HG03175 (cell line): ENCODE measurements around the gene SPECC1.
"Not testable (repeated sequence)": the region's sequence is repeated elsewhere in the genome, so short reads cannot be mapped to it uniquely, and the experiment has no call there.

ENCODE experiments used
- ATAC-seq: cut with Tn5 transposase; IDR thresholded peaks from one replicate; pipeline ENCODE4 v1.9.1; 2021; ENCODE audit warnings: mild to moderate bottlenecking, moderate library complexity; ENCODE audit not compliant: unreplicated experiment

SPECC1 gene, protein sequence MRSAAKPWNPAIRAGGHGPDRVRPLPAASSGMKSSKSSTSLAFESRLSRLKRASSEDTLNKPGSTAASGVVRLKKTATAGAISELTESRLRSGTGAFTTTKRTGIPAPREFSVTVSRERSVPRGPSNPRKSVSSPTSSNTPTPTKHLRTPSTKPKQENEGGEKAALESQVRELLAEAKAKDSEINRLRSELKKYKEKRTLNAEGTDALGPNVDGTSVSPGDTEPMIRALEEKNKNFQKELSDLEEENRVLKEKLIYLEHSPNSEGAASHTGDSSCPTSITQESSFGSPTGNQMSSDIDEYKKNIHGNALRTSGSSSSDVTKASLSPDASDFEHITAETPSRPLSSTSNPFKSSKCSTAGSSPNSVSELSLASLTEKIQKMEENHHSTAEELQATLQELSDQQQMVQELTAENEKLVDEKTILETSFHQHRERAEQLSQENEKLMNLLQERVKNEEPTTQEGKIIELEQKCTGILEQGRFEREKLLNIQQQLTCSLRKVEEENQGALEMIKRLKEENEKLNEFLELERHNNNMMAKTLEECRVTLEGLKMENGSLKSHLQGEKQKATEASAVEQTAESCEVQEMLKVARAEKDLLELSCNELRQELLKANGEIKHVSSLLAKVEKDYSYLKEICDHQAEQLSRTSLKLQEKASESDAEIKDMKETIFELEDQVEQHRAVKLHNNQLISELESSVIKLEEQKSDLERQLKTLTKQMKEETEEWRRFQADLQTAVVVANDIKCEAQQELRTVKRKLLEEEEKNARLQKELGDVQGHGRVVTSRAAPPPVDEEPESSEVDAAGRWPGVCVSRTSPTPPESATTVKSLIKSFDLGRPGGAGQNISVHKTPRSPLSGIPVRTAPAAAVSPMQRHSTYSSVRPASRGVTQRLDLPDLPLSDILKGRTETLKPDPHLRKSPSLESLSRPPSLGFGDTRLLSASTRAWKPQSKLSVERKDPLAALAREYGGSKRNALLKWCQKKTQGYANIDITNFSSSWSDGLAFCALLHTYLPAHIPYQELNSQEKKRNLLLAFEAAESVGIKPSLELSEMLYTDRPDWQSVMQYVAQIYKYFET

DNA sequence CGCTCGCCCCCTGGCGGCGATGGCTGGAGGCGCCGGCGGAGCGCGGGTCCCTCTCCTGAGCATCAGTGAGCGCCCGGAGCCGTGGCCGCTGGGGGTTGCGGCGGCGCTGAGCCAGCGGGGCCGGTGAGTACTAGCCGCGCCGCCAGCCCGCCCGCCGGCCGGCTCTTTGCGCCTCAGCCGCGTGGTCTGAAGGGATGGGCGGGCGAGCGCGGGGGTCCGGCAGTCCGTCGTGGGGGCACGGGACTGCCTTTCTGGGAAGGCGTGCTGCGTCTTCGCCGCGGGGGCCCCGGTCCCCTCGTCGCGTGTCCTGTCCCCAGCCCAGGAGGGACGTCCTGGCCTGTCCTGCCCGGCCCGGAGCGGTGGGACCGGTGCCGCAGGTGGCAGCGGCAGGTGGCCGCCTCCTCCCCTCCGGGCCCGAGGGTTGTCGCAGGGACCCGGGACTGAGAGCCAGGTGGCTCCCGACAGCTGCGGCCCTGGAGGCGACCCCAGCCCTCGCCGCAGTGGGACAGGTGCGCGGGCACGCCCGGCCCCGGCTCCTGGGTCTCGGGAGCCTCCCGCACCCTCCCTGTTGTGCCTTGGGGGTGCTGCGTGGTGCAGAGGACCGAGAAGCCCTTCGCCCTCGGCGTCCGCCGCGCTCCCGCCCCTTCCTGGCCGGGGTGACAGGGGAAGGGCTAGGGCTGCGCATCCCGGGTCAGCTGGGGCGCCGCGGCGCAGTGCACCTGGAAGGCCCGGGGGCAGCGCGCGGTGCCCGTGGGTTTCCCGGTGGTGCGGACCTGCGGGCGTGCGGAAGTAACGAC, at the start of gene SPECC1:
SPECC1 (plus strand) TSS at position 58 of the 797 bp plus-strand sequence. CDS start 87,293 bp downstream, outside the sequence.
- ATAC-seq, result peak; percentile 96

DNA sequence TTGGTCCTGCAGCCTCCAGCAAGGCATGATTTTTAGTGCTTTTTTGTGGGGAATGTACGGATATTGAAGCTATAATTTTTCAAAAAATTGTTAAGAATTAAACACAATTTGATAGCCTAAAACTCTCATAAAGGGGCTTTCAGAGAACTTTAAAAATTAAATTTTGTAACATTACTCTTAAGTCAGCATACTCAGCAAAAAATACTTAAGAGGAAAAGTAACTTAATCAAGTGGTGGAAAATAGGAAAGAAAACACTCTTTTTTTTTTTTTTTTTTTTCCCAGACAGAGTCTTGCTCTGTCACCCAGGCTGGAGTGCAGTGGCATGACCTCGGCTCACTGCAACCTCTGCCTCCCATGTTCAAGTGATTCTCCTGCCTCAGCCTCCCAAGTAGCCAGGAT, 46.2 kb upstream of the SPECC1 start:
- not testable (repeated sequence) for ATAC-seq

DNA sequence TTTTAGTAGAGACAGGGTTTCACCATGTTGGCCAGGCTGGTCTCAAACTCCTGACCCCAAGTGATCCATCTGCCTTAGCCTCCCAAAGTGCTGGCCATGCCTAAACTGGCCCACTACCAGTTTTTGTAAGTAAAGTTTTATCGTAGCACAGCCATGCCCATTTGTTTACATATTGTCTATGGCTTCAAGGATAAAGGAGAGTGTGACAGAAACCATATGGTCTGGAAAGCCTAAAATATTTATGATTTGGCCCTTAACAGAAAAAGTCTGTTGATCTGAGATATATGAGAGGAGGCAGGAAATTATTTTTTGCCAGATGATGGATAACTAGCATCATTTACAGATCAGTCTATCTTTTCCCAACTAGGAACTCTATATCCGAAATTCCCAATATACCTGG, 36.0 kb upstream of the SPECC1 start:
- ATAC-seq, result no peak

DNA sequence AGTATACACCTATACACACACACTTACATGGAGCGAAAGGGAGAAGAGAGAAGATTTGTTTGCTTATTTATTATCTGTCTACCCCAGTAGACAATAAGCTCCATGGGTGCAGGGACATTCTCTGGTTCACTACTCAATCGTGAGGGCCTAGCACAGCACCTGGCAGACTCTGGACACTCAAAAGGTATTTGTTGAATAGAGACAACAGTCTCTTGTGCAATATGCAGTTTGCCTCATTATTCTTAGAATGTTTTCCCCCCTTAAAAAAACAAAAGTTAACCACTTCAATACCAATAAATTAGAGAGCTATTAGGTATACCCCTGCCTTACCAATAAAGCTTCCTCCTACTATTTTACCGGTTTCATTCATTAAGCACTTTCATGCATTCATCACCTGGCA, 33.6 kb upstream of the SPECC1 start:
- no peak for ATAC-seq

DNA sequence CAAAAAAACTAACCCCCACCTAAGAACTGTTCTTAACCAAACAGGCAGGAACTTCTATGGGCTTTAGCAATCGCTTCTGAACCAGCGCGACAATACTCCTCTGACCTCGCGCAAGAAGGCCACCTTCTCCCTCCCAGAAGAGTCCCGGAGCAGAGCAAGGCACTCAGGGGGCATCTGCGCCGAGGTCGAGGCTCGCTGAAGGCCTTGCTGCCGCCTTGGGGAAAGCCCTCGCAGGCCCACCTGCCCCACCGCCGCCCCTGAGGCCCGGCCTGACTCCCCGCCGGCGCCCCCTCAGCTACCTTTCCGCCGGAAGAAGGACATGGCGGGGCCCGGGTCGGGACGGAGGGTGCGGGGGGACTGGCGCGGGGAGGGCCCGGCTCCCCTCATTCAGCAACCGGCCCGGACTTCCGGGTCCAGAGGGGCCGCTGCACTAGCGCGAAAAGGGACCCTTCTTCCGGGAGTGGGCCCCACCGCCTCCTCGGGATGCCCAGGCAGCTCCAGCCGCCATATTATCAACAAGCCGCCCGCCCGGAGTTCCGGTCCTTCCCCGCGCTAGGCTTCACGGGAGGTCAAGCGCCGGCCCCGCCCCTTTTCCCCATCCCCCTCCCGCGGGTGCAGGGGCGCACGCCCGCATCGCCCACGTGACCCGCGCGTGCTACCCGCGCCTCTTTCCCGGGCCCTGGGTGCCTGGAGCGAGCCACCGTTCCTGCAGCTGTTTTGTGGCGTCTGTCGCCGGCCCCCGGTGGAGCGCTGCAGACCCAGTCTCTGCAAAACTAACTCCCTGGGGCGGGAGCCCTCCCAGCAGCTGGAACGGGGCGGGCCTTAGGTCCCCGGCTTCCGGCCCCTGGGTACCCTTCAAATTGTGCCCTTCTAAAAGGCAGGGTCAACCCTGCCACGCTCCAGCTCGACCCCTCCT, 31.6 kb upstream of the SPECC1 start, which contains the start of gene AKAP10:
AKAP10 (minus strand) TSS at position 536 of the 916 bp plus-strand sequence; CDS start at position 387, 149 bp downstream.
- peak; percentile 86 for ATAC-seq

DNA sequence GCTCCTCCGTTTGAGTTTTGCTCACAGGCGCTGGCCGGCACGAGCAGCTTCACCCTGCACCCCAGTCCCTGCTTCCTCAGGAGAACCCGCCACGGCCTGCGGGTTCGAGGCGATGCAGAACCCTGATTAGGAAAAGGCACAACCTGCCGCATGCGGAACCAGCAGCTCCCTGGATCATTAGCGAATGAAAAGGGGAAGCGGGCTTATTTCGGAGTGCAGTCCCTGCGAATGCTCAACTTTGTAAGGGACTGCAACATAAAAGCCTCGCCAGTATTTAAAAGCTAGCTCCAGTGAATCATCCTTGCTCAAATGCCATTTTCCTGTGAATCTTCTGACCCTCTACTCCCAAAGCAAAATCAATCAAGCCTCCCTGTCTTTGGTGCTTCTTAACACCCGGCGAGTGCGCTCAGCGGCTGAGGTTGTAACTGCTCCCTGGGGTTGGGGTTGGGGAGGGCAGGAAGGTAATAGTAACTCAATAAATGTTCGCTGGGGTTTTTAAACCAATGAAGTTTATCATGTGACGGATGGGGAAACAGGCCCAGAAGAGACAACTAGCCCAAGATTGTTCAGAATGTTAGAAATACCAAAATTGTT, 30.9 kb upstream of the SPECC1 start:
- ATAC-seq, result peak; percentile 39

DNA sequence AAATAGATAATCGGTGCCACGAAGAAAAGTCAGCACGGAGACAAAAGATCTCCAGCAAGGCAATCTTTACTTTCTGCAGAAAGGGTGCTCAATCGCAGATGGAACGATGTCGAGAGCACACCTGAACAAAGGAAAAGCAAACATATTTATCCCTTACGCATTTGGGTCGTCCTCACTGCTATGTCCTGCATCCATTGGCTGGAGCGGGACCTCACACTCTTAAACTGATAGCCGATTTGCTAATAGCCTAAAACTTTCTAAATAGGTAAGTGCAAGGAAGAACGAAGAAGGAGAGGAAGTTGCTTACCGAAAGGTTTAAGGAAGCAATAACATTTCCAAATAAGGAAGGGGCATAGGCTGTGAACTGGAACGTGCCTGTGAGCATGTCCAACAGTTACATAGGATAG, 30.4 kb upstream of the SPECC1 start:
- no peak for ATAC-seq

DNA sequence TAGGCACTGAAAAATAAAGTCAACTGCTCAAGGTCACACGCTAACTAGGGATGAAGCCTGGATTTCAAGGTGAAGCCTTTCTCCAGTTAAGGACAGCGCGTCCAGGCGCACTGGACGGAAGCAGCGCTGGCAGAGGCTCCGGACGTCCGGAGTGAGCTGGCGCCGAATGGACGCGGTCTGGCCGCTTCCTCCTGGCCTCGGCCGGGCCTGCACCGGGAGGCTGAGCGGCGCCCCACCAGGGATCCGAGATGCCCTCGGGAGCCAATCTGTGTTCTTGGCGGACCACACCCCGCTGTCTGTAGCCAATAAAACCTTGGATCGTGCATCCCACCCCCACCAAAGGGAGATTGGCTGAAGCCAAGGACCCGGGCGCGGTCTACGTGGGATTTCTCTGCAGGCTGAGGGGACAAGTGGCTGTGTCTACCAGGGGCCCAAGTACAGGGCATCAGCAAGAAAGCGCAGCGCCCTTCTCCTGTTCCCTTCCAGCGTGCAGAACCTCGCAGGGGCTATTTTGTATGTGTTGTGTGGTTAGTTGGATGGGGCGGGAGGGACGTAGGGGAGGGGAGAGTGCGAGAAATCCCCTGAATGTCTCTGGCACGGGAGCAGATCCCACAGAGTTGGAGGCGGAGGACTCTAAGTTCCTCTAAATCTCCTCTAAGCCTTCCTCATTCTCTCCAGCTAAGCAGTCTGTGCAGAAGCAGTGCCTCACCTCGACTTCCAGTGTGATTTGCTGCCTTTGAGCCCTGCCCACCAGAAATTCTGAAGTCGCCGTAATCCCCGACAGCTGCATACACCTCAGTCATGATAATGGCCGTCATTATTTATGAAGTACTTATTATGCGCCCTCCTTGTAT, 29.0 kb upstream of the SPECC1 start:
- no peak for ATAC-seq

DNA sequence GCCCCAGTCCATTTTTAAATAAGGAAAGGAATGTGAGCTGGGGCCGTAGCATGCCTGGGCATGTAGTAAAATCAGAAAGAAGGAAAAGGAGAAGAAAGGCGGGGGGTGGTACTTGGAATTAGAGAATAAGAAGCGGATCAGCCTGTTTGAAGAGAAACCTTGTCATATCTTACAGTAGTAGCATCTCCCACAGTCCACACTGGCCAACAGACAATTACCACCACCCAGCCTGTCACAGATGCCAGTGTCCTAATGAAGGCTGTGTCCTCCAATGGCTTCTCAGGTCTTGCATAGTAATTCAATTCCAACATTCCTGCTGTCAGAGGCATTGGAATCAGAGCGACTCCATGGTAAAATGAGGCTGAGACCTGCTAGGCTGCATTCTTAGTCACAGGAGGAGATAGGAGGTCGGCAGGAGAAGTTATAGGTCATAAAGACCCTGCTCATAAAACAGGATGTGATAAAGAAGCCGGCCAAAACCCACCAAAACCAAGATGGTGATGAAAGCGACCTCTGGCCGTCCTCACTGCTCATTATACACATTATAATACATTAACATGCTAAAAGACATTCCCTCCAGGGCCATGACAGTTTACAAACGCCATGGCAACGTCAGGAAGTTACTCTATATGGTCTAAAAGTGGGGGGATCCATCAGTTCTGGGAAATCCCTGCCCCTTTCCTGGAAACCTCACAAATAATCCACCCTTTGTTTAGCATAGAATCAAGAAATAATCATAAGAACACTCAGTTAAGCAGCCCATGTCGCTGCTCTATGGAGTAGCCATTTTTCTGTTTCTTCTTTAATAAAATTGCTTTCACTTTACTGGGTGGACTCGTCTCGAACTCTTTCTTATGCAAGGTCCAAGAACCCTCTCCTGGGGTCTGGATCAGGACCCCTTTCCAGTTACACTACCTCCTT, 22.0 kb upstream of the SPECC1 start:
- no peak for ATAC-seq

DNA sequence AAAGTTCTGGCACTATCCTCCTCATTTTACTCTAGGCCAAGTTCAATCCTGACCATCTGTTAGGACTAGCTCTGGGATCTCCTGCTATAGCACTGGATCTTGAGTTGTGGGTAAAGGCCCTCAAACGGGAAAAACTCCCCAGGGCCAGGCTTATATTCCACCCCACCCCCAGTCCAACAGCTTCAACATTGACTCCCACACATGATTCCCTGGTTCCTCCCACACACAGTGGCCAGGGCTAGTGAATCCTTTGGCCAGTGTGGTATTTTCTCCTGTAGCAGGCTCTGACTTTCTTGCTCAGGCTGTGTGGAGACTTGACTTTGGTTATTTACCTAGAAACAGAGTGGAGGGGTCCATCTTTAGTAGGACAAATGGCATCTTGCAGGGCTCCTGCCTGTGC, 21.3 kb upstream of the SPECC1 start:
- ATAC-seq, result no peak

DNA sequence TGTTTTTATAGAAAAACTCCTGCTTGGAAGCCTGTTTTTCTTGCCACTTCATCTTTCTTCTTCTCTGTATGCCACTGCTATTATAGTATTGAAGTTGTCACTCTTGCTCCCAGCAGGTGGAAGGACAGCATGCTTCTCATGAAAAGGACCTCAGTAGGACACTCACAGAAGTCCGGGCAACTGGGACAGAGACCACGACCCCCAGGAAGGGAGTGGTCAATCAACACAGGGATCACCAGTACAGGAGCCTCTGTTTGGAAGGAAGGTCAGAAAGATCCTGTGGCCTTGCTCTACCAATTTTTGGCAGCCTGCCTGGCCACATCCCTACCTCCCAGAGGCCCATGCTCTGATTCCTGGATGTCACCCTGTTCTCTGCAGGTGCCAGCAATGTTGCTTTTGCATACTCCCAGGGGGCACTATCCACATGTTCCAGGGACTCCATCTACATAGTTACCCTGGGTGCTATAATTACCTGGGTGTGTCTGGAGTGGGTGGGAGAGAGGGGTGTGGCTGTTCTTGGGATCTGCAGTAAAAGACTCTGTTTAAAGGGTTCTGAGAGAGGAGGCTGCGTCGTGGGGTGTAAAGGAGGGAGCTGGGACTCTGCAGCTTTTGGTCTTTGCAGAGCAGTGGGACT, 17.8 kb upstream of the SPECC1 start:
- ATAC-seq, result no peak

DNA sequence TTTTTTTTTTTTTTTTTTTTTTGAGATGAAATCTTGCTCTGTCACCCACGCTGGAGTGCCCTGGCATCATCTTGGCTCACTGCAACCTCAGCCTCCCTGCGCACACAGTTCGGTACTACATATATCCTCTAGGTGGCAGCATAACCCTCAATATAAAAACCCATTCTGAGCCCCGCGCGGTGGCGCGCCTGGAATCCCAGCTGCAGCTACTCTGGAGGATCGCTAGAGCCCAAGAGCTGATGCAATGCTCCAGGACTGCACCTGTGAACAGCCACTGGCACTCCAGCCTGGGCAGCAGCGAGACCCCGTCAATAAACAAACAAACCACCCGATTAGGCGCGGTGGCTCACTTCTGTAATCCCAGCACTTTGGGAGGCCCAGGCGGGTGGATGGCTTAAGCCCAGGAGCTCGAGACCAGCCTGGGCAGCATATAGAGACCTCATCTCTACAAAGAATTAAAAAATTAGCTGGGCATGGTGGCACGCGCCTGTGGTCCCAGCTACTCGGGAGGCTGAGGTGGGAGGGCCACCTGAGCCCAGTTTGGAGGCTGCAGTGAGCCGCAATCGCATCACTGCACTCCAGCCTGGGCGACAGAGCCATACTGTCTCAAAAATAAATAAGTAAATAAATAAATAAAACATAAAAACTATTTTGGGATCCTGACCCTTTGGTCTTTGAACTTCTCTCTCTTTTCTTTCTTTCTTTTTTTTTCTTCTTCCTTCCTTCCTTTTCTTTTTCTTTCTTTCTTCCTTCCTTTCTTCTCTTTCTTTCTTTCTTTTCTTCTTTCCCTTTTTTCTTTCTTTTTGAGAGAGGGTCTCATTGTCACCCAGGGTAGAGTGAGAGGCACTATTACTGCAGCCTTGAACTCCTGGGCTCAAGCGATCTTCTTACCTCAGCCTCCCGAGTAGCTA, 16.1 kb upstream of the SPECC1 start:
- ATAC-seq, result peak; percentile 91

DNA sequence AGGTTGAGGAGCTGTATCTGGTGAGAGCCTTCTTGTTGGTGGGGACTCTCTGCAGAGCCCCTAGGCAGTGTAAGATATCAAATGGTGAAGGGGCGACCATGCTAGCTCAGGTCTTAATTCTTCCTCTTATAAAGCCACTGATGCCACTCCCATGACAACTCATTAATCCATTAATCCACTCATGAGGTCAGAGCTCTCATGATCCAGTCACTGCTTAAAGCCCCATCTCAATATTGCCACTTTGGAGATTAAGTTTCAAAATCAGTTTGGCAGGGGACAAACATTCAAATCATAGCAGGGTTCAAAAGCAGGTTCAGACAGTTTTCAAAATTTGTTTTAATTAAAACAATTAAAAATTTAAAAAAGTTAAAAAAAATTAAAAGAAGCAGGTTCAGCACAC, 13.1 kb upstream of the SPECC1 start:
- ATAC-seq, result no peak

DNA sequence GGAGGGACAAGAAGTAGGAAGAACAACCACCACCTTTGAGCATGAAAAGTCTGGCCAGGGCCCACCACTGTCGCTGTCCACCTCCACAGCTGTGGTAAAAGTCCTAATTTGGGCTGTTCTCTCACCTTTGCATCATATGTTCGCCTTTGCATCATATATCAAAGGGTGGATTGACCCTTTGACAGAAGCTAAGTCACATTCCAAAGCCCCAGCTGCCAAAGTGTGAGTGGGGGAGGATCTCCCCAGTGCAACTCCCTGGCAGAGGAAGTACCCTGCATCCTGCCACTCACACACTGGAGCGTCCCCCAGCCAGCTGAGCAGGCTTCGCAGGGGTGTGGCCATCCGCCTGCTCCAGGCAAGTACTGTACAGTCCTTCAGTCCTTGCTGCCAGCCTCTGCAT, 12.7 kb upstream of the SPECC1 start:
- ATAC-seq, result no peak

DNA sequence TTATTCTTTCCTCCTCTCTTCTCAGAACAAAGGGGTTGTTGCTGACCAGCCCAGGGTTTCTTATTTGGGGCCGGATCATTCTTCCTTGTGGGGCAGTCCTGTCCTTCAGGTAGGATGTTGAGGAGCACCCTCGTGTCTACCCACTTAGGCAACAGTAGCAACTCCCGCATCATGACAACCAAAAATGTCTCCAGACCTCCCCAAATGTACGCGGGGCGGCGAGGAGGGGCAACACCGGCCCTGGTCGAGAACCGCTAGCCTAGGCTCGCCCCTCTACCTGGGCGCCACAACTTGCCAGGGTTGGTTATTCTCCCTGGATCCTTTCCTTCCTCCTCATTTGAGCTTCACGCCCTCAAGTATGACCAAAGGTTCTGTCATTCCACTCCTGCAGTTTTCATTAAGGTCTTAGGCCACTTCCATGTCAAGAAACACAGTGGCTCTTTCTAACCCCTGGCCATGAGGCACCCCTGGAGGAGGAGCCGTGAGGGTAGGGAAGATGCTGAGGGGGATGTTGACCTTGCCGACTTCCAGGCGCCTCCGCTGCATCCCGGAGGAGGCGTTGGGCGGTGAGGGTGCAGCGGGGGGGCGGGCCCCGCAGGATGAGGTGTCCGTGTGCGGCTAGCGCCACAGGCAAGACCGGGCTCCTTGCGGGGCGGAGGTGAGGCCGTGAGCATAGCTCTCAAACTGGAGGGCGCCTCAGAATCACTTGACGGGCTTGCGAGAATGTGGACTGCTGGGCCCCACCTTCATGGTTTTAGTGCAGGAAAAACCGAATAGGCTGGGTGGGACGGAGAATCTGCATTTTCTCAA, 712 bp upstream of the SPECC1 start:
- ATAC-seq, result no peak
